NAMALWA (cell line): Measurements from ENCODE around the gene PPDPF.
A peak's percentile ranks its signal among the peaks of the same experiment; 100 is the strongest.

Experiments
- DNase-seq: peaks from one replicate; pipeline ENCODE4 v3.0.0-alpha.2; 2015; ENCODE audit warnings: low spot score

Gene PPDPF

DNA sequence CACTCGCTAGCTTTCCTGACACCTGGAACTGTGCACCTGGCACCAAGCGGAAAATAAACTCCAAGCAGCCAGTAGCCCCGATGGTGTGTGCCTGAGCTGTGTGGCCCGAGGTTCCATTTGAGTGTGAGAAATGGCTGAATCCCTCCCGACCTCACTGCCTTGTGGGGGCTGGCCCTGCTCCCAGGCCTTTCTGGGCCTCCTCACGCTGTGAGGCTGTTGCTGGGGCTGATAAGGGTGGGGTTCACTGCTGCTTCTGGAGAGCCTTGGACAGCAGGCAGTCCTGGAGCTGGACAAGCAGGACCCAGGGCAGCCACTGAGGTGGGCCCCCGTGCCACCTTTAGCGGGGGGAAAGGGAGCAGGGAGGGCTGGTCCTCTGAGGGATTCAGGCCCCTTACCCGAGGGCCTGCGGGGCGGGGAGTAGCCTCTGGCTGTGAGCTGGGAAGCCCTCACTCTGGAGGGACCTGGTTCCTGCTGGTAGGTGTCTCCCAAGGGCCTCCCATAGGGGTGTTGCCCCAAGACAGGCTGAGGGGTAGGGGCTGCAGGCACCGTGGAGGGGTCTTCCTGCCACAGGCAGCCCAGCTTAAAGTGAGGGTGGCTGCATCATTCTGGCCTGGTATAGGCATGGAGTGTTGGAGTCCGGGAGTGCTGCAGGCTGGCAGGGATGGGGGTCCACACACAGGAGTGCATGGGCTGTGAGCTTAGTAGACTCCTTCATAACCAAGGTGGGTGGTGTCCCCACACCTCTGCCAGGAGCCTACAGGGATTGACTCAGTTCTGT is 1.7 kb downstream of the PPDPF start:
- no peak for DNase-seq

DNA sequence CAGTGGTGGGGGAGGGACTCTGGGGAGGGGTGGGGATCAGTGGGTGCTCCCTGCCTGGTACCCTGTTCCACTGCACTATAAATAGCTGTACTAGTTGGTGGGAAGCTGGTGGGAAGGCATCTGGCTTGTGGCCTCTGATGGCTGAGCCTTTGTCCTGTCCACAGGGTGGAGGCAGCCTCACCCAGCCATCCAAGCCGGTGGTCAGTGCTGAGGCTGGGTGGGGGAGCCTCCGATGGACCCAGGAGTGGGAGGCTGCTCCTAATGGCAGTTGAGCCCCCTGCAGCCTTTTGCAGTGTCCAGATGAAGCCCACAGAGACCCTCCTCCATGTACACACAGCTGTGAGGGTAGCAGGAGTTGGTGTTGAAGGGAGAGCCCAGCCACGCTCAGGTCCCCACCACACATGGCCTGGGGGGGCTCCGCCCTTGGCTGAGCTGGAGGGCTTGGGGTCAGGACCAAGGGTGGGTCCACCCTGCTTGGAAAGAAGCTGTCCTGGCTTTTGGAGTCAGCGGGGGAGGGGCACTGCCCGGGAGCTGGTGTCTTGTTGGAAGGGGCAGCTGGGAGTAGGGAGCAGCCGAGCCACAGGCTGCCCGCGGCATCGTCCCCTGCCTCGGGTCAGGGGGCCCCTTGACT is 2.5 kb downstream of the PPDPF start:
- DNase-seq = no peak

- DNase-seq = no peak
Measured at GRCh38 chr20:63525185-63525584, 4.6 kb downstream of the PPDPF start.

DNA sequence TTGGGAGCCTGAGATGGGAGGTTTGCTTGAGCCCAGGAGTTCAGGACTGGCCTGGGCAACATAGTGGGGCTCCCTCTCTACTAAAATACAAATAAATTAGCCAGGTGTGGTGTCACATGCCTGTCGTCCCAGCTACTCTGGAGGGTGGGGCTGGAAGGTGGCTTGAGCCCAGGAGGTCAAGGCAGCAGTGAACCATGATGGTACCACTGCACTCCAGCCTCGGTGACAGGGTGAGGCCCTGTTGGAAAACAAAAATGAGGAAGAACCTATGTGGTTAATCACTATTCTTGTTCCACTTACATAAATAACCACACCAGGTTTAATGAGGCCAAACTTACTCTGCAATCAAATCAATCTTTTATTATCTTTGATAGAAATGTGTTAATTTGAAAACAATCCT is 5.4 kb downstream of the PPDPF start:
- no peak for DNase-seq

- no peak for DNase-seq
Measured at GRCh38 chr20:63527184-63527583, 6.6 kb downstream of the PPDPF start.

- no peak for DNase-seq
Measured at GRCh38 chr20:63529180-63529860, 8.8 kb downstream of the PPDPF start.

DNA sequence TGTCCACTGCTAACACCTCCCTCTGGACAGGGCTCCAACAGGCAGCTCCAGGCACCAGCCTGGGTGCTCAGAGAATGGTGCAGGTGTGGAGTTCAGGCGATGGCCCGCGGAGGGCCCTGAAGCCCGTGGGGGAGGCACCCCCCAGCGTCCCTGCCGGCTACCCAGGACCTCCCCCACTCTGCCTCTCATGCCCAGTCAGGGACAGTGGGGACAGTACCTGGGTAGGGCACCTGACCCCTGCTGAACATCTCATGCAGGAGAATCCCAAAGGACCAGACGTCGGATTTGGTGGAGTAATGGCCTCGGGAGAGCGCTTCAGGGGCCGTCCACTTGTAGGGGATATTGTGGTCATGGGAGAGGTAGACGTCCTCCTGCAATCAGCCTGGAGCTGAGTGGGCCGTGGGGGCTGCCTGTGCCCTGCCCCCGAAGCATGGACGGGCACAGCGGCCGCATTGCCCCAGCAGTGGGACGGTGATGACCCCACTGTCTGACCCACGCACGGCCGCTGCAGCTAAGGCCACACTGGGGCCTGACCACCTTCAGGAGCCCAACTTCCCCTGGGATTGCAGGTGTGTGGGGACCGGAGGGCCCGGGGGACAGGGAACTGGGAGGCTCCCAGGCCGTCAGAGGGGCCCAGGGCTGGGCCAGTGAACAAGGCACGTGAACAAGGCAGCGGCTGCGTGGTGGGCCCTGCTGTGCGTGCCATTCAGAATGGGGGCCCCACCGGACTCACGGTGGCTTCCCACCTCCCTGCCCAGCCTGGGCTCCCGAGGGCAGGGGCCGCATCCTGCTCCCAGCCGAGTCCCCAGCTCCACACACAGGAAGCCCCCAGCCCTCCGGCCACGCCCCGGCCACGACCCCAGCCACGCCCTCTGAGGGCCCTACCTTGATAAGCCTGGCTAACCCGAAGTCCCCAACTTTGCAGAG is 9.6 kb downstream of the PPDPF start:
- no peak for DNase-seq

DNA sequence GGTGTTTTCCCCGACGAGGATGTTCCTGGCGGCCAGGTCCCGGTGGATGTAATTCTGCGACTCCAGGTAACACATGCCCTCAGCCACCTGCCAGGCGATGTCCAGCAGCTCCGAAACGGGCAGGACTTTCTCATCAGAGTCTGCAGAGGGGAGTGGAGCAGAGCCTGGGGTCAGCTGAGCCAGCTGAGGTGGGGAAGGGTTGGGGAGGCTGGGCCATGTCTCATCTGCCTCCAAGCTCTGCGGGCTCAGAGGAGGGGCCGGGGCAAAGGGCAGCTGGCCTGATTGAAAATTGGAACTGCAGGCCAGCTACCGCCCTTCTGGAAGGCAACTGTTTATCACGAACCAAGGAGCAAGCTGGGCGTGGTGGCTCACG is 10.2 kb downstream of the PPDPF start:
- no peak for DNase-seq

GRCh38 chr20:63531686-63532448 is 11.3 kb downstream of the PPDPF start:
- no peak for DNase-seq

GRCh38 chr20:63532449-63532971 is 11.9 kb downstream of the PPDPF start:
- DNase-seq = no peak

GRCh38 chr20:63533388-63533787 is 12.8 kb downstream of the PPDPF start:
- DNase-seq = no peak

DNA sequence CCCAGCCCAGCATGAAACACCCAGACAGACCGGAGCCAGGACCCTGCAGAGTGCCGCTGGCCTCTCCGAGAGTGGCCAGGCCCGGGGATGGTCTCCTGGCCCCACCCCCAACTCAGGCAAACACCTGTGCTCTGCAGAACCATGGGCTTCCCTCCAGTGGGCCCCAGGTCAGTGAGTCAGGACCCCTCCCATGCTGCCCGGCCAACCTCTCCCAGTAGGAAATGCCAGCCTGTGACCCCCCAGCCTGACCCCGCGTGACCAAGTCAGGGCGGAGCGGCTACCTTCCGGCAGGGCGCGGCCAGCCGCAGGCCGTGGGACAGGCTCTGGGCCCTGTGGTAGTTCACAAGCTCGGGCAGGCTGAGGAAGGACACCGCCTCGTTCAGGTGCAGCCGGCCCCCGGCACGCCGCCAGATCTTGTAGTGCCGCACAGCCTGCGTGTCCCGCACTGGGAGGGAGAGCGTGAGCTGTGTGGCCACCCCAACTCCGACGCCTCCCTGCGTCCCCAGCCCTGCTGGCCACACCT is 13.4 kb downstream of the PPDPF start:
- DNase-seq = no peak

DNA sequence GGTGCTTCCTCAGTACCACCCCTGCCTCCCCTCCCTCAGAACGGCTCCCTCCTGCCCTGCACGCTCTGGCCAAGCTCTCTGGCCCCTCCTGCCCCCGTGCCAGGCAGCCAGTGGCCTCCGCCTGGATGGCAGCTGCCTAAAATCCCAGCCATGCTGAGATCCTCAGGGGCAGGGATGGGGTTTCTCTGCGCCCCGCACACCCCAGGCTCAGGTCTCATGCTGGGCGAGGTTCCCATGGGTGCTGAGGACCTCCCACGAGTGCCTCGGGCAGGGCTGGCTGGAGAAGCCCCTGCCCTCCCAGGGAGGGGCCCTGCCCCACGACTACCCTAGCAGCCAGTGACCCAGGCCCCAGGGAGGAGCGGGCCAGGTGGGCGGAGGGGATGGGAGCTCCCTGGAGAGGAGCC is 13.9 kb downstream of the PPDPF start:
- no peak for DNase-seq

- DNase-seq = no peak
Measured at GRCh38 chr20:63534831-63535651, 14.5 kb downstream of the PPDPF start.

GRCh38 chr20:63536241-63536977 is 15.8 kb downstream of the PPDPF start:
- DNase-seq = peak; percentile 35

- DNase-seq = no peak
Measured at GRCh38 chr20:63536997-63537524, 16.5 kb downstream of the PPDPF start, which contains the start of gene PTK6. Gene PTK6 (minus strand): TSS chr20:63537376. CDS start chr20:63537314, 62 bp downstream.

- peak; percentile 96 for DNase-seq
Measured at GRCh38 chr20:63537525-63538203, 17.1 kb downstream of the PPDPF start.
